ENCODE data around the gene ERH.

The ERH gene

DNA sequence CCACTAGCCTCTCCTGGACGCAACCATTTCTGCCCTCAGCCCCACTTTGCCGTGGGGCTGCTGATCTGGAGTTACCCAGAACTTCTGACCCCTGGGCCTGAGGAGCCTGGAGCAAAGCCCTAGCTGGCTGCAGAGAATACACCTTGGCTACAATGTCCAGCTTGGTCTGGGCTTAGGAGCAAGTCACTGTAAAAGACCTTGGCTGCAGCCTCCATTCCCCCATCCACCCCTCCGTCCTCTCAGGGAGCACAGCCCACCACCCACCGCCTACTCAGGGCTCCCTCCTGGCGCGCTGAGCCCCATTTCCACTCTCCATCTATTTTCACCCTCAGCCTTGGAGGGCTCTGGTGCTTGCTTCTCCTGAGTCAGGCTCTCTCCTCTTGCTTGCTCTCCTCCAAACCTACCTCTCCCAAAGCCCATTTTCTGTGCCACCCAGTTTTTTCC is 42.9 kb downstream of the ERH start:
- no peak for DNase-seq

DNA sequence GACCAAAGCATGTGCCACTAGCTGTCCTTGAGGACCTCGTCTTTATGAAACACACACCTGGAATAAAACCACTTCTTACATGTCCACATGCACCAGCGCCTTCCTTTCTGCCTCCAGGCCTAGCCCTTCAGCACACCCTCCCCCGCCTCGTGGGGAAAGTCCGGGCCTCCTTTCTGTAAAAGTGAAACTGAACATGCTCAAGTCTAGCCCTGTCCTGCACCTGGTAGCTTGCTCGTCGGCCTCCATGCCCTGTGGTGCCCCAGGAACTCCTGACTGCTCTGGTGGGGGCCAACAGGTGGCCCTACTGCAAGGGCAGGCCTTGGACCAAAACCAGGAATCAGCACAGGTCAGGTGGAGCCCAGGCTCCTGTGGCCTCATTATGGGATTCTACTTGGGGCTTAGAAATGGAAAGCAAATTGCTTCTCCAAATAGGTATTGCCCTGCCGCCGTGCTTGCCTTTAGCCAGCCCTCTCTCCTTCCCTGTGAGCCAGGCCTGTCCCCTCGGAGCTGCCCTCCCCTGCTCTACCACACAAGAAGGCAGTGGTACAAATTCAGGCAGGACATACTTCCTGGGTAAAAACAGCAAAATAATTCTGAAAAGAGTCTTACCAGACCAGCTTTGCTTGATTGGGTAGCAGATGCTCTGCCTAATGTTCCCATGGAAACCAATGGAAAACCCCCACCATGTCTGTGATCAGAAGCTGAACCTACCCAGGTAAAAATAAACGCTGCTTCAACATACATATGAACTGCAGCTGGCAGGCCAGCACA is 43.5 kb downstream of the ERH start:
- DNase-seq, result peak in 1 of 2 experiments; percentile 51

- DNase-seq, result no peak
Measured at GRCh38 chr14:69353168-69353567, 44.9 kb downstream of the ERH start.

- DNase-seq, result no peak
Measured at GRCh38 chr14:69351911-69352310, 46.2 kb downstream of the ERH start.

- DNase-seq, result no peak
Measured at GRCh38 chr14:69351385-69351784, 46.7 kb downstream of the ERH start.

GRCh38 chr14:69350892-69351291 is 47.2 kb downstream of the ERH start:
- no peak for DNase-seq

DNA sequence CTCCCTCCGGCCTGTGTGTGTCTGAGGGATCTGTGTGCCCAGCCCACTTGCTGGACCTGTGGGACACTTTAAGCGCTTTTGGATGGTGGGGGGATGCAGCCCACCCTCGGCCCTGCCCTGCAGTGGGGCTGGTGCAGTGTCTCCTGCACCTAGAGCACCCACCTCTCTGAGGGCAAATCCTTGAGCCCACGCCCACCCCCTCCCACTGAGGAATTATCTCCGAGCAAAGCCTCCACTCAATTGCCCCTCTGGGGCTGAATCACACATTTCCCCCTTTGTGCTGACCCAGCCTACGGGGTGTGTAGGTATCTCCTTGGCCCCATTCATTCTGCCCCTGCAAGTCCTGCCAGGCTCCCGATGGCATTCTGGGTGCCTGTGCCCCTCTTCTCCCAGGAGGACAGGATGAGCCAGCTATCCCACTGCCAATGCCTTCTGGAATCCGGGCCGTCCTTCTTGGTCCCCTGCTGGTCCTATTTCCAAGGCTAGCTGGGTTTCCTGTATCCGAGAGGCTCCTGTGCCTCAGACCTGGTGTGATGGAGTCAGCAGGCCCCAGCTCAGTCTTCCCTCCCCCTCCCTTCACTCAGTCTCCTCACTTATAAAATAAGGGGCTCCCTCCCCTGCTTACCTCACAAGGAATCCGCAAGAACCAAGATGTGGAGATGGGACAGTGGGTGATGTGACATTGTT is 48.9 kb downstream of the ERH start:
- no peak for DNase-seq

GRCh38 chr14:69346710-69347109 is 51.4 kb downstream of the ERH start:
- DNase-seq, result no peak

GRCh38 chr14:69345402-69345801 is 52.7 kb downstream of the ERH start:
- DNase-seq, result no peak

DNA sequence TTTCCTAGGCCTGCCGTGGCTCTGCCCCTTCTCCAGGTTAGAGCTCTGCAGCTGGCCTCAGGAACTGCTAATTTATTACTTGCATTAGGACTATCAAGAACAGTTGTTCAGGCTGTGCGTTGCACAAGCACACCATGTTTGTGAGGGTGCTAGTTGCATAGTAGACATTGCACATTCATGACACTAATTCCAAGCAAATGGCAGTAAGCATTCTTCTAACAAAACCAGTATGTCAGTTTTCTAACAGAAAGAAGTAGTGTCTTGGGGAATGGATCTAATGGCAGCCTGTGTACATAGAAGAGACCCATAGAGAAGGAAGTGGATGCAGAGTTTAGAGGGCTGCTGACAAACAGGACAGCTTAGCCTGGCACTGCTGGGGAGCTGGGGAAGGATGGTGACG is 53.9 kb downstream of the ERH start:
- DNase-seq, result no peak

- no peak for DNase-seq
Measured at GRCh38 chr14:69342928-69343525, 55.1 kb downstream of the ERH start.

- no peak for DNase-seq
Measured at GRCh38 chr14:69339426-69339825, 58.7 kb downstream of the ERH start.

DNA sequence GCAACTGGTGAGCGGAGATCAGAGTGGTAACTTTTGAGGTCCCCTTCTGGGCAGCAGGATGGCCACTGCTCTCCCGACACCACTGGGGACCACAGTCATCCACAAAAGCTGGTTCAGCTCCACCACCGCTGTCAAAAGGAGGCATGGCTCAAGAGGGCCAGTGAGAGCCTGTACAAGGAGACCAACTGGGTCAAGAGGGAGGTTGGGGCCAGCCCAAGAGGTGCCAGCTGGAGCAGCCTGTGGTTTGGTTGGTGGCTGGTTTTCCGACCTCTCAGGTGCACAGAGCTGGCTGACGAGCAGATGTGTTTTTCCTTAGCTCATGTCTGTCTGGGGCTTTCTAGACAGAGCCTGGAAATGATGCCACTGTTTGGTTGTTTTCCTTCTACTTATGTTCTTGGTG is 60.1 kb downstream of the ERH start:
- DNase-seq, result no peak

DNA sequence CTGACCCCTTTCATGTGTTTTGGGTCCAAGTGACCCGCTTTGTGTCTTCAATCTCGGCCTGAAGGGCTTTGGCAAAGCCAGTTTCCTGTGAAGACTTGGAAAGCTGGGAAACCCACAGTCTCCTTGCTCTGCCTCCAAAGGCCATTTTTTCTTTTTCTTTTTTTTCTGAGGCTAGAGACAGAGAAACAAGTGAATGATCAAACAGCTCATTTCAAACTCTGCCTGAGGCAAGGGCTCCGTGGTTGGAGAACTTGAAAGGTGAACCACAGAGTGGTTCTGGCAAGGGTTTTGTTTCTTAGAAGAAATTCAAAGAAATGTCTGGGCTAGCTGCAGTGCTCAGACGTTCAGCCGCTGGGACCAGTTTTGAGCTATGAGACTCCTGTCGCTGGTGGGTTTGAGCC is 62.7 kb downstream of the ERH start:
- DNase-seq, result no peak

DNA sequence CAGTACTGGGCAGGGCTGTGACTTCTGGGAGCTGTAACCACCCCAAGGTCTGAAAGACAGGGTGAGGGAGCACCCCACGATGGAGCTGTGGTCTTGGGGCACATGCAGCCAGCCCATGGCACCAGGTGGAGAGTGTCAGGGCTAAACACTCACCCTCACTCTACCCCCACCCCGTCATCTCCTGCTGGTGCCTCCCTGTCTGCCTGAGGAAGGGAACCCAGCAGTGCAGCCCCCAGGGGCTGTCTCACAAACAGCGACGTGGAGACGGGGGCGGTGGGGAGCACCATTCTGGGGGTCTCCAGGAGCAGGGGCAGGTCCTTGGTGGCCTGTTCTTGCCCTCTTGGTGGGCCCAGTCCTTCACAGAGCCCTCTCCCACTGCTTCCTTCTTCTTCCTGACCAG is 63.5 kb downstream of the ERH start:
- DNase-seq, result no peak

DNA sequence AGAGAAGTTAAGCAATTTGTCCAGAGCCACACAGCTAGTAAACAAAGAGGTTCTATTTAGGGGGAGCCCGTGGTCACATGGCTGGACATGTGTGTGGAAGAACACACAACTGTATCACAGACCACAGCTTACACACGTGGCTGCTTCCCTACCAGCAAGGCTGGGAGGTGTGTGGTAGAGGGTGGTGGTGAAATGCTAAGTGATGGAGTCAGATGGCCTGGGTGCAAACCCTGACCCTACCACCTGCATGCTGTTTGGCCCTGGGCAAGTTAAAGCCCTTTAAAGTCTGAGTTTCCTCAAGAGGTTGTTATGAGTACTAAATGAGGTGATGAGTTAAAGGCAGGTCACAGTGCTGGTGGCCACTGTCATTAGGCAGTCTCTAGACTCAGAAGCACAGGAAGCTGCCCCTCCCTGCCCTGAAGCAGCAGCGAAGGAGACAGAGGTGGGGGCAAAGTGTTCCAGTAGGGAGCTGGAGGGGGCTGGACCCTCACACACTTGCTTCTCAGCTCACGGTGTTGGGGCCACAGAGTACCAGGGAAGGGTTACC is 64.2 kb downstream of the ERH start:
- no peak for DNase-seq

DNA sequence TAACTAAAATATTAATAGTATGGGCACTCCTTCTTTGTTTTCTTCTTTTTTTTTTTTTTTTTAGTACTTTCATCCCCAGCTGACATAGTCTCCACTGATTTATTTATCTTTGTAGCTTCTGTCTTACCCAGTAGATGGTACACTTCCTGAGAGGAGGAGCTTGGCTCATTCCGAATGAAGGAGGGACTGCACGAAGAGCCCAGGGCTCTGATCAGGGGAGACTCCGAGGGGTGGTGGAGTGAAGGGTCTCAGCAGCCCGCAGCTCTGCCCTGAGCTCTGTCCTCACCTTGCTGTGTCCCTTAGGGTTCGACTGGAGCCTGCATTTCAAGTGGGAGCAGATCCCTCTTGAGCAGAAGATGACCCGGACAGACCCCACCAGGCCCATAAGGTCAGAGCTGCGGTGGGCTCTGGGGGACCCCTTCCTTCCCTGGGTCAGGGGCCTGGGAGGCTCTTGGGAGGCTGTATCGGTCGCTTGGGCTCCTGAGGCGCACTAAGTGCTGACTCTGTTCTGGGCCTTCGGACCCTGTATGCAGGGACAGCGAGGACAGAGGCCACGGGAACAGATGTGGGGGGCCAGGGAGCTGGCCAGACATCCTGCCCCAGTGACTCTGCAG is 65.2 kb downstream of the ERH start:
- DNase-seq, result no peak

- no peak for DNase-seq
Measured at GRCh38 chr14:69331206-69331605, 66.9 kb downstream of the ERH start.
